NCI-H2081 treated with DMSO at 0.1 percent for 48 hours (cell line): ENCODE data around the gene ASB7.

Experiments
- DNase-seq: peaks from one replicate; lab custom pipeline; 2025; lab: John Stamatoyannopoulos, UW

ASB7 gene

DNA sequence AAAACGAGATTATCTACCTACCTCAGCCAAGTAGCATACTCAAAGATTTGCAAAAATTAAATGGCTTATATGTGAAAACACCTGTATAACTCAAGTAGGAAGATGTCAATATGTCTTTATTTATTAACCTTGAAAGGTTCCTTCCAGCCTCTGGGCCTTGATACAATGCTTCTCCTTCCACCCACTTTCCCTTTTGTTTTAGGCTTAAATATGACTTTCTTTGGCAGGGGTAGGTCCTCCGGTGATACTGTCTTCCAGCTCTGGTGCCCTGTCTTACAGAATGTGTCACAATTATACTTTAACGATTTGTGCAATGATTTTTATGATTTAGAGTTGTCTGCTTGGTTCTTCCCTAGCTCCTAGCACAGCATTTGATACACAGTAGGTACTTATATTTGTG, 4.5 kb upstream of the ASB7 start:
- no peak for DNase-seq

DNA sequence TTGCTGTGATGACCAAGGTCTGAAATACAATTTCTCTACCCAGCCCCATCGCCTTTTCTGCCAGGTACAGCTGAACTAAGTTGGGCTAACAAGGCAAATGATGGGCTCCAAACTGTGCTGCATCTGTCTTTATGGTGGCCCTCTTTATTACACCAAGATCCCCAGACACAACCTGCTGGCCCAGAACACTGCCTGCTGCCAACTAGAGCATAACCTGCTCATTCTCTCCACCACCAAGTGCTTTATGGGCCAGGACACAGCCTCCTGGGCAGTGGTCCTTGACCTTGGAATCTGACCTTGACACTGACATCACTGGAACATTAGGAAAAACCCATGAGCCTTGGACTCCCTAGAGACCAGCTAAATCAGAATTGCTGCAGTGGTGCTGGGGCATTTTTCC, 3.7 kb upstream of the ASB7 start:
- DNase-seq, result no peak

DNA sequence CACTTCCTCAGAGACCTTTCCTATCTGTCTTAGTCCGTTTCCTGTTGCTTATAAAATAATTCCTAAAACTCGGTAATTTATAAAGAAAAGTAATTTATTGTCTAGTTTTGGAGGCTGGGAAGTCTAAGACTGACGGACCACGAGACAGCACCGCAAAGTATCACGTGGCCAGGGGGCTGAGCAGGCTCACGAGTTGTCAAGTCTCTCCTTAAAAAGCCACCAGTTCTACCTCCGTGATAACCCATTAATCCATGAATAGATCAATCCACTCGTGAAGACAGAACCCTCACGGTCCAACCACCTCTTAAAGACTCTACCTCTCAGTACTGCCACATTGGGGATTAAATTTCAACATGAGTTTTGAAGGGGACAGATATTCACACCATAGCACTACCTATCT, 1.2 kb upstream of the ASB7 start:
- DNase-seq, result no peak

GRCh38 chr15:100601617-100602063, 749 bp upstream of the ASB7 start:
- DNase-seq, result no peak

GRCh38 chr15:100602823-100603393, 519 bp downstream of the ASB7 start:
- no peak for DNase-seq

DNA sequence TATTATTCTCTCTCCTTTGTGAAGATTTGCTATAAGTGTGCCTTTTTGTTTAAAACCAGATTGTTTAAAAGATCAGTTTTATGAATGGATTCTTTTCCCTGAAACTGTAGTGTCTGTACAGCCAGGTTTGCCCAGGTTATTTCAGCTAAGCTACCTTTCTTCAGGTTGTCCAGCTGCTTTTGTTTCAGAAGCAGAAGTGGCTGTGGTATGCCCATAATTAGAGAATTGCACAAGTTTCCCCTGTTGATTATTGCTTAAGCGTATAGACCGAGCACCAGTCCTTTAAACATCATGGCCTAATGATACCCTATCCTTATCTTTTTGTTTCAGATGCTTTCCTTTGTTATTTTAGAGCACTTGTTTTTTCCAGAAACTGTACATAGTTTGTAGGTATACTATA, 10.2 kb downstream of the ASB7 start:
- DNase-seq, result no peak

GRCh38 chr15:100613208-100613607, 10.8 kb downstream of the ASB7 start:
- DNase-seq, result no peak

GRCh38 chr15:100614336-100614735, 11.9 kb downstream of the ASB7 start:
- no peak for DNase-seq

DNA sequence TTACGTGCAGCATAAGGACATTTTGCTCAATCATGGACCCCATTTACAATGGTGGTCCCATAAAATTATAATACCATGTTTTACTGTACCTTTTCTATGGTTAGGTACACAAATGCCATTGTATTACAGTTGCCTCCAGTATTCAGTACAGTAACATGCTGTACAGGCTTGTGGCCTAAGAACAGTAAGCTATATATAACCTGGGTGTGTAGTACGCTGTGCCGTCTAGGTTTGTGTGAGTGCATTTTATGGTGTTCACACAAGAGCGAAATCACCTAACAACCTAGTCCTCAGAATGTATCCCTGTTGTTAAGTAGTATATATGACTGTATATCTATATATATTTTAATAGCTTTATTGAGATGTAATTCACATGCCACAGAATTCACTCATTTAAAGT, 12.5 kb downstream of the ASB7 start:
- DNase-seq, result no peak

DNA sequence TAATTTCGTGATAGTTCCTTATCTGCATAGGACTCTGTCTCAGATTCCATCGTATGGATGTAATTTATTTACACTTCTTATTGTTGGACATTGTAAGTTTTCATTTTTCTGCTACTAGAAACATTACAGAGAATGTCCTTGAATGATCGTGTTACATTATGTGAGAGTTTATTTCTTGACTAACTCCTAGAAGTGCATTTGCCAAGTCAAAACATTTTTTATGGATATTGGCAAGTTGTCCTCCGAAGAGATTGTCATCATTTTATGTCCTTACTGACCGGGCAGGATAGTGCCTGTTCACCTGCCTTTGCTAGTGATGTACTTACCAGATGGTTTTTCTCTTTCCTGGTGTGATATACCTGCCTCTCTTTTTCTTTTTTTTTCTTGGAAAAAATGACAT, 13.4 kb downstream of the ASB7 start:
- DNase-seq, result no peak

- DNase-seq, result no peak
These were observed 14.3 kb downstream of the ASB7 start for GRCh38 chr15:100616700-100617099.

GRCh38 chr15:100623301-100623700, 20.9 kb downstream of the ASB7 start:
- no peak for DNase-seq

DNA sequence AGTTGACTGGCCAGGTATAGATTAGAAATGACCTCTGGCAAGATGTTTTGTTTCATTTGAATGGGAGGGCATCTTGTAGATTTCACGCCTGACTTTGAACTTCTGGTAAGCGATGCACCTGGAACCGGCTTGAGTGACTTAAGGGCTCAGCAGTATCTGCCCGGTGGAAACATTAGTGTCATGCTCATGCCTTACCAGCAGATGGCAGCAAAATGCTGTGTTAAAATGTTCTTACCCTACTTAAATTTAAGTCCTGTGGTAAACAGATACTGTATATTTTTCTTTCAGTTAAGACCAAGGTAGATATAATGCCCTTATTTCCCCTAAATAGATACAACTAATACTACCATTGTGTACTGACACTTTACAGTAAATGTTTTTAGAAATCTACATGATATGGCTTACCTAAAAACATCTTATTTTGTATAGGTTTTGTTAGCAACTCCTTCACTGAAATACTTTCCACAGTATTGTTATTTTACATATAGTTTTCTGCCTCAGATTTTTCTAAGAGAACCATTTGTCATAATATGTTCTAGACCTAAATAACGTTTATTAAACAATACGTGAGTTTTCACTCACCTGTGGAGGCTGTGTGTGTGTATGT, 25.5 kb downstream of the ASB7 start:
- no peak for DNase-seq

GRCh38 chr15:100628746-100629145, 26.4 kb downstream of the ASB7 start:
- DNase-seq, result no peak

DNA sequence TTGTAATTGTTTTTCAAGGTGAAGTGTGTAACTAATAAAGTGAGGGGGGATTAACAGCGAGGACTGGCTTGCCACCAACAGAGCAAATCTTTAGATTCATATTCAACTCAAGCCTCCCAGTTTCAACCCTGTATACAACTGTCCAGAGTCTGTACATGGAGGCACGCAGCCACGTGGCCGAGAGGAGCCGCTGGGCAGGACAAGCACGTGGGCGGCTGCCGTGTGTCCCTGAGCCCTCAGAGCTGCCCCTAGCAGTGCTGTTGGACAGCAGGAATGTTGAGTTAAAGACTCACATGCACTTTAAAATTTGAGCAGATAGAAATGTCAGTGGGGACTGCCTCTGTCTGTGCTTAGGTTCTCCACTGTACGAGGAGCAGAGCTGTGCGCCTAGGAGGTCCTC, 29.4 kb downstream of the ASB7 start:
- DNase-seq, result no peak

GRCh38 chr15:100633763-100634075, 31.3 kb downstream of the ASB7 start:
- DNase-seq, result no peak

- no peak for DNase-seq
These were observed 33.1 kb downstream of the ASB7 start for GRCh38 chr15:100635406-100636071.

DNA sequence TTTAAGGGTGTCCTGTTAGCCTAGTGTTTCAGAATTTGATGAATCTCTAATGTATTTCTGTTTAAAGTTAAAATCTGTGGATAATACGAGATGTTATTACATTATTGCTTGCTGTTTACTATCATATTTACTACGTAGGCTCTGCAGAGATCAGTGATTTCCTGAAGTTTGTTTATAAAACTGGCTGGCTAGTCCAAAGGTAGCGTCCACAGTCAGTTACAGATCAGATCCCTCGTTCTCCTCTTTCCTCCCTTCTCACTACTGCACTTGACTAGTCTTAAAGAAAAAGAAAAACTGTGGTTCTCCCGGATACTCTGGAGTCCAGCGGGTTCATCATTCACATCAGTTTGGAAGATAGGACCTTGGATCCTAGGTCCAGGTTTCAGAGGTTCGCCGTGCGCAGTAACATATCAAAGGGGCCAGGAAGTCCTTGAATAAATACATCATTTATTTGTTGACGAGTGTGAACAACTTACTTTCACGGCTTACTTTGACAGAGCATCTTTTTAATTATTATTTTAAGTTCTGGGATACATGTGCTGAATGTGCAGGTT, 35.9 kb downstream of the ASB7 start:
- DNase-seq, result no peak

GRCh38 chr15:100642213-100642949, 40.0 kb downstream of the ASB7 start:
- no peak for DNase-seq

- no peak for DNase-seq
These were observed 40.6 kb downstream of the ASB7 start for GRCh38 chr15:100642950-100643338.

GRCh38 chr15:100645671-100646070, 43.3 kb downstream of the ASB7 start:
- DNase-seq, result no peak

GRCh38 chr15:100648951-100649350, 46.6 kb downstream of the ASB7 start:
- no peak for DNase-seq

- DNase-seq, result no peak
These were observed 48.3 kb downstream of the ASB7 start for GRCh38 chr15:100650685-100651084.
